A673 (cell line): ENCODE results near the gene REC114. TPM values are rescaled to one million over a fixed set of nuclear protein-coding genes. Genes with fewer than 3 reads are reported as not detected.

Experiments used
- BruUV-seq: library from RNA; stranded (reverse); fragments of 400-500 nt; replicated peaks from 2 replicates; lab custom pipeline; 2021; lab: Mats Ljungman, UMichigan
- CTCF ChIA-PET: fragments of 300-600 bp; sonication (Branson Sonifier 250); formaldehyde crosslinking; loops from one replicate; lab custom pipeline; 2022; ENCODE audit warnings: antibody characterized with exemption; lab: Charles Lee
- POLR2A ChIA-PET: fragments of 300-600 bp; sonication (Branson Sonifier 250); formaldehyde crosslinking; loops from one replicate; lab custom pipeline; 2022; ENCODE audit warnings: antibody characterized with exemption; ENCODE audit not compliant: low non-redundant PET; lab: Charles Lee
- DNase-seq: peaks from one replicate; pipeline ENCODE4 v3.0.0-alpha.2; 2015; ENCODE audit warnings: low spot score
- H3K27ac ChIP-seq: fragments of 200-600 bp; sonication (generic); 2 replicates; pipeline ENCODE4 v1.5.1; 2016; ENCODE audit warnings: mixed run types, low read depth, mild to moderate bottlenecking, mixed read lengths, antibody characterized with exemption, low read length; ENCODE audit not compliant: poor library complexity, severe bottlenecking
- H3K27me3 ChIP-seq: fragments of 200-600 bp; sonication (generic); replicated peaks from 2 replicates; pipeline ENCODE4 v1.6.1; 2017; ENCODE audit warnings: mixed run types, low read depth, mild to moderate bottlenecking, mixed read lengths, antibody characterized with exemption, low read length; ENCODE audit not compliant: insufficient read depth, poor library complexity
- H3K36me3 ChIP-seq: fragments of 200-600 bp; sonication (generic); 2 replicates; pipeline ENCODE4 v1.6.1; 2016; ENCODE audit warnings: mixed run types, mild to moderate bottlenecking, mixed read lengths, antibody characterized with exemption, low read length; ENCODE audit not compliant: insufficient read depth, poor library complexity, severe bottlenecking
- H3K4me1 ChIP-seq: fragments of 200-600 bp; sonication (generic); 2 replicates; pipeline ENCODE4 v1.6.1; 2017; ENCODE audit warnings: mixed run types, mild to moderate bottlenecking, mixed read lengths, antibody characterized with exemption, low read length; ENCODE audit not compliant: insufficient read depth, poor library complexity, severe bottlenecking
- H3K4me3 ChIP-seq: fragments of 200-600 bp; sonication (generic); 2 replicates; pipeline ENCODE4 v1.5.1; 2016; ENCODE audit warnings: low read depth, mixed run types, mild to moderate bottlenecking, mixed read lengths, low read length; ENCODE audit not compliant: poor library complexity, severe bottlenecking
- H3K9me3 ChIP-seq: fragments of 200-600 bp; sonication (generic); 2 replicates; pipeline ENCODE4 v1.6.1; 2016; ENCODE audit warnings: mixed run types, low read depth, mild to moderate bottlenecking, mixed read lengths, antibody characterized with exemption, low read length; ENCODE audit not compliant: poor library complexity, severe bottlenecking
- CTCF ChIP-seq: fragments of 300-800, 200-600 bp; sonication (generic); conservative IDR thresholded peaks from 2 replicates; pipeline ENCODE4 v1.5.1; 2017; ENCODE audit warnings: low read depth, mild to moderate bottlenecking, antibody characterized with exemption, low read length, moderate library complexity, mixed read lengths
- EZH2 ChIP-seq: fragments of 200-600 bp; sonication (generic); IDR thresholded peaks from 2 replicates; pipeline ENCODE4 v1.6.1; 2017; ENCODE audit warnings: borderline replicate concordance, low read depth, mild to moderate bottlenecking, mixed read lengths, antibody characterized with exemption, low read length; ENCODE audit not compliant: poor library complexity, severe bottlenecking
- intact Hi-C: fragments of 100-400 bp; cut with micrococcal nuclease; formaldehyde crosslinking; loops from one replicate; pipeline ENCODE4 v1.10.0; 2022; ENCODE audit not compliant: unreplicated experiment
- total RNA-seq: library from RNA; stranded (reverse); gene quantifications from 2 replicates; pipeline ENCODE4 v1.2.3, GENCODE V29; 2021

Gene REC114
- total RNA-seq, 1 experiment from 2014 or later, result not detected

- intact Hi-C loops, result no loop called here
- TF ChIP-seq EZH2, result no peak
- TF ChIP-seq CTCF, result no peak
- no peaks in the 10 kb centered on the region for H3K9me3 ChIP-seq
- H3K4me1 ChIP-seq, result no peaks in the 10 kb centered on the region
- H3K4me3 ChIP-seq, result no peak overlapping the region
- POLR2A ChIA-PET, result no interaction called here
- H3K27ac ChIP-seq, result no peak overlapping the region
- CTCF ChIA-PET, result no interaction called here
- BruUV-seq, result no TSS peak
- H3K27me3 ChIP-seq, result peaks cover 45% of the 10 kb centered on the region
- H3K36me3 ChIP-seq, result no peaks in the 10 kb centered on the region
- no peak for DNase-seq
Observed at GRCh38 chr15:73522011-73522410, 79.0 kb downstream of the REC114 start.

DNA sequence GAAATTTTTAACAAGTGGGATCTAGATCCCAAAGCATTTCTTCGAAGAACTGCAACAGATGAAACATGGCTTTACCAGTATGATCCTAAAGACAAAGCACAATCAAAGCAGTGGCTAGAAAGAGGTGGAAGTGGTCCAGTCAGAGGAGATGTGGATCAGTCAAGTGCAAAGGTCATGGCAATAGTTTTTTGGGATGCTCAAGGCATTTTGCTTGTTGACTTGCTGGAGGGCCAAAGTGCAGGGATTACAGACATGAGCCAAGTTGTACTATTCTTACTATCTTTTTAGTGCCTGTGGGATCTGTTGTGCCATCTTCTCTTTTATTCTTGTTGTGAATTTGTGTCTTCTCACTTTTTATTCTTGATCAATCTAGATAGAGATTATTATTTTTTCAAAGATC is 82.0 kb downstream of the REC114 start:
- ChIA-PET POLR2A (no interaction called here), CTCF (no interaction called here)
- Histone ChIP-seq H3K27ac (no peak overlapping the region), H3K36me3 (no peaks in the 10 kb centered on the region), H3K4me3 (no peak overlapping the region), H3K27me3 (peaks cover 43% of the 10 kb centered on the region), H3K9me3 (no peaks in the 10 kb centered on the region), H3K4me1 (no peaks in the 10 kb centered on the region)
- intact Hi-C loops, result no loop called here
- no peak for DNase-seq
- BruUV-seq, result no TSS peak
- no peak for TF ChIP-seq EZH2
- no peak for TF ChIP-seq CTCF

- intact Hi-C loops, result no loop called here
- POLR2A ChIA-PET, result no interaction called here
- H3K4me3 ChIP-seq, result no peak overlapping the region
- H3K9me3 ChIP-seq, result no peaks in the 10 kb centered on the region
- H3K27me3 ChIP-seq, result peaks cover 28% of the 10 kb centered on the region
- DNase-seq, result no peak
- TF ChIP-seq CTCF (no peak), EZH2 (no peak)
- H3K36me3 ChIP-seq, result no peaks in the 10 kb centered on the region
- CTCF ChIA-PET, result no interaction called here
- no peak overlapping the region for H3K27ac ChIP-seq
- BruUV-seq, result no TSS peak
- no peaks in the 10 kb centered on the region for H3K4me1 ChIP-seq
Observed at GRCh38 chr15:73527598-73527997, 84.6 kb downstream of the REC114 start.
